Cardiac muscle cell (in vitro differentiated cells and primary cell): ENCODE measurements around the gene IFRD2. TPM values are rescaled to one million over a fixed set of nuclear protein-coding genes. Genes with fewer than 3 reads are reported as not detected.

ENCODE experiments used
- DNase-seq, 2 donors: peaks; one replicate each; pipeline versions ENCODE4 v3.0.0 to v3.0.0-alpha.2; 2010 to 2017; ENCODE audit warnings: low read depth in 1 of 2, low spot score in 1 of 2
- H3K27ac ChIP-seq: fragments of 200-600 bp; sonication (generic); 2 replicates; pipeline ENCODE4 v1.5.1; 2016
- H3K27me3 ChIP-seq: fragments of 200-600 bp; sonication (generic); 2 replicates; pipeline ENCODE4 v1.6.0; 2016; ENCODE audit warnings: control low read depth
- H3K36me3 ChIP-seq: fragments of 200-600 bp; sonication (generic); 2 replicates; pipeline ENCODE4 v1.5.1; 2016; ENCODE audit warnings: control low read depth
- H3K4me1 ChIP-seq: fragments of 200-600 bp; sonication (generic); 2 replicates; pipeline ENCODE4 v1.8.1; 2017; ENCODE audit warnings: low read depth, mild to moderate bottlenecking, mixed run types
- H3K4me3 ChIP-seq: fragments of 200-600 bp; sonication (generic); 2 replicates; pipeline ENCODE4 v1.5.1; 2016; ENCODE audit warnings: mild to moderate bottlenecking
- H3K9me3 ChIP-seq: fragments of 200-600 bp; sonication (generic); 2 replicates; pipeline ENCODE4 v1.5.1; 2017; ENCODE audit warnings: low read depth, mild to moderate bottlenecking, control low read depth
- CTCF ChIP-seq: IDR thresholded peaks from 2 replicates; pipeline ENCODE4 v1.5.1; 2012; ENCODE audit warnings: low read depth, mild to moderate bottlenecking, low read length
- polyA plus RNA-seq: library from polyadenylated mRNA; unstranded; fragments of >200 nt; fragmentation: Nextera tagmentation; extraction: Ambion mirVana; gene quantifications from 2 replicates; pipeline ENCODE4 v1.2.1, GENCODE V29; 2016
- total RNA-seq: library from RNA; depleted of rRNA; stranded (reverse); fragments of >200 nt; gene quantifications from 2 replicates; pipeline ENCODE4 v1.2.3, GENCODE V29; 2016

IFRD2 gene
- total and polyA plus RNA-seq, 2 experiments from 2014 or later, result 61.0 to 110 TPM

GRCh38 chr3:50270422-50271224 lies 21.6 kb downstream of the IFRD2 start:
- H3K4me1 ChIP-seq, result peaks cover 23% of the 10 kb centered on the region
- TF ChIP-seq CTCF, result no peak
- no peaks in the 10 kb centered on the region for H3K36me3 ChIP-seq
- H3K9me3 ChIP-seq, result no peaks in the 10 kb centered on the region
- H3K27ac ChIP-seq, result no peak overlapping the region
- H3K4me3 ChIP-seq, result no peak overlapping the region
- H3K27me3 ChIP-seq, result peaks cover 25% of the 10 kb centered on the region
- DNase-seq, result no peak

DNA sequence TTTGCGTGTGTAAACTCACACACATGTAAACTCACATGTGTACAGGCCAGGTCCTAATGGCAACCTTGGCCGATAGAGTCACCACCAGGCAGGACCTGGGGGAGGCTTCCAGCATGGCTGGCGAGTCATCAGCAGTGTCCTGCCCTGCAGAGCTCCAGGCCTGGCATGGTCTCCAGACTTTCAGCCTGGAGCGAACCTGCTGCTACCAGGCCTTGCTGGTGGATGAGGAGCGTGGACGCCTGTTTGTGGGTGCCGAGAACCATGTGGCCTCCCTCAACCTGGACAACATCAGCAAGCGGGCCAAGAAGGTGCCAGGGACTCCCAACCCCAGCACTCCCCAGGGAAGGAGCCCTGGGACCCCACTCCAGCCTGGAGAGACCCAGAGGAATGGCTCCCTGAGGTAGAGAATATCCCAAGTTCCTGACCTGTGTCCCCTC lies 22.2 kb downstream of the IFRD2 start:
- peaks cover 29% of the 10 kb centered on the region for H3K4me1 ChIP-seq
- no peak overlapping the region for H3K4me3 ChIP-seq
- peaks cover 19% of the 10 kb centered on the region for H3K27me3 ChIP-seq
- H3K27ac ChIP-seq, result no peak overlapping the region
- H3K36me3 ChIP-seq, result no peaks in the 10 kb centered on the region
- no peaks in the 10 kb centered on the region for H3K9me3 ChIP-seq
- no peak for DNase-seq
- TF ChIP-seq CTCF, result no peak

- no peak for TF ChIP-seq CTCF
- H3K4me1 ChIP-seq, result peaks cover 30% of the 10 kb centered on the region
Observed at GRCh38 chr3:50269460-50269859, 22.8 kb downstream of the IFRD2 start.

DNA sequence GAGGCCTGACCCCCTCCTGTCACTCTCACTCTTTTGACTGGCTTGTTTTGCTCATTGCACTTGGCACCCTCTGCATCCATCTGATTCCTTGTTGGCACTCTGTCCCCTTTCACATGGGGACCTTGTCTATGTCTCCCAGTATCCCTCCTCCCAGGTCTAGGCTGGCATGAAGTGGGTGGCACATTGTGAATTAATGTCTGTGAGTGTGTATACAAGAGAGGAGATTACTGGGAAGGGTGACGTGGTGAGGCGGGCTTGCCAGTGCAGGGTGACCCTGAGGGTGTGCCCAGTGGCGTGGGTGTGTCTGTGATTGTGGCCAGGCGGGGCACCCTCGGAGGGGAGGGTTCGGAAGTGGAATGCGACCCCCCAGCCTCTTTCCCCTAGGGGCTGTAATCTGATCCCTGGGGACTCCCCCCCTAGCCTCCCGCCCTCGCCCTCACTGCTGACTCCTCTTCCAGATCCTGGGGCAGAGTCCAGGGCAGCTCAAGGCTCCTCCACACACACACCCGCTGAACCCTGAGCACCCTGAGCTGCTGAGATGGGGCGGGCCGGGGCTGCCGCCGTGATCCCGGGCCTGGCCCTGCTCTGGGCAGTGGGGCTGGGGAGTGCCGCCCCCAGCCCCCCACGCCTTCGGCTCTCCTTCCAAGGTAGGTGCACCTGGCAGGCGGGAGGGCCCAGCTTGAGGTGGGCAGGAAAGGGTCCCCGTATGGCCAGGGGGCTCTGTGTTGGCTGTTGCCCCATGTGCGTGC lies 23.4 kb downstream of the IFRD2 start, which contains the start of gene SEMA3B:
Gene SEMA3B, plus strand, starts transcription at position 445 of the 749 bp plus-strand sequence. Its CDS starts 94 bp downstream, at position 539.
- Histone ChIP-seq H3K9me3 (no peaks in the 10 kb centered on the region), H3K36me3 (no peaks in the 10 kb centered on the region), H3K4me1 (peaks cover 35% of the 10 kb centered on the region), H3K27ac (peak within 1 kb of the TSS; percentile 98), H3K4me3 (no peak within 1 kb of the TSS), H3K27me3 (peaks cover 9% of the 10 kb centered on the region)
- DNase-seq, result no peak
- no peak for TF ChIP-seq CTCF

More at GRCh38 chr3:50269460-50269859, 22.8 kb downstream of the IFRD2 start:
- no peak for DNase-seq
- H3K27me3 ChIP-seq, result peaks cover 14% of the 10 kb centered on the region
- no peaks in the 10 kb centered on the region for H3K9me3 ChIP-seq
- no peak overlapping the region for H3K4me3 ChIP-seq
- H3K36me3 ChIP-seq, result no peaks in the 10 kb centered on the region
- no peak overlapping the region for H3K27ac ChIP-seq

DNA sequence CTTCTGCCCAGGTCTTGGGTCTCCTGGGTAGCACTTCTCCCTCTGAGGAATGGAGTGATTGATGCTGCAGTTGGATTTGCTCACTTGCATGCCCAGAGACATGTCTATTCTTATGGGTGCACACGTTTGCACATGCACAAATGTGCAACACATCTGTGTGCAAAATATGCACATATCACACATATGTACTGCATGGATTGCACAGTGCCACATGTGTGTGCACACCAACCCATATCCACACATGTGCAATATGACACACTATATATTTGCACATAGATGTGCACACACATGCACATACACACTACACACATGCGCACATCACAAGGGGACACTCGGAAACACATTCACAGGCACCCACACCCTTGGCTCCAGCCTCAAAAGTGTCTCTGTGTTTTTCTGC lies 24.0 kb downstream of the IFRD2 start:
- H3K27ac ChIP-seq, result peak overlapping the region; percentile 98

More for the DNA sequence above, 24.0 kb downstream of the IFRD2 start:
- H3K36me3 ChIP-seq, result no peaks in the 10 kb centered on the region
- no peak overlapping the region for H3K4me3 ChIP-seq
- peaks cover 3% of the 10 kb centered on the region for H3K27me3 ChIP-seq
- H3K9me3 ChIP-seq, result no peaks in the 10 kb centered on the region
- peaks cover 37% of the 10 kb centered on the region for H3K4me1 ChIP-seq
- no peak for DNase-seq
- no peak for TF ChIP-seq CTCF
